ENCODE results near the gene BRI3.
A peak's percentile ranks its signal among the peaks of the same experiment; 100 is the strongest.

The BRI3 gene

GRCh38 chr7:98265841-98266271 is 15.6 kb upstream of the BRI3 start:
- H3K4me2 ChIP-seq: no peak overlapping the region
- no peaks in the 10 kb centered on the region for H3K27me3 ChIP-seq (ENCODE audit: insufficient read depth, low read depth)
- H3K27ac ChIP-seq: no peak overlapping the region

DNA sequence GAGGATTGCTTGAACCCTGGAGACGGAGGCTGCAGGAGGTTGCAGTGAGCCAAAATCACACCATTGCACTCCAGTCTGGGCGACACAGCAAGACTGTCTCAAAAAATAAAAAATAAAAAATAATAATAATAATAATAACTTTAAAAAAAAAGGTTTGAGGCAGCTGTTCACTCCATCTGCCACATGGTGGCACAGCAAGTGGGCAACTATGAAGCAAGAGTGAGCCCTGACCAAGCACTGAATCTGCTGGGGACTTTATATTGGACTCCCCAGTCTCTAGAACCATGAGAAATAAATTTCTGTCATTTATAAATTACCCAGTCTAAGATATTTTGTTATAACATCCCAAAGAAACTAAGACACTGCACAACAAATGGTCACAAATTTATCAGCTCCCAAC is 14.6 kb upstream of the BRI3 start:
- no peaks in the 10 kb centered on the region for H3K79me2 ChIP-seq (ENCODE audit: insufficient read depth, low read depth)
- H3K4me2 ChIP-seq: no peak overlapping the region
- H3K4me1 ChIP-seq (ENCODE audit: low read depth, poor library complexity, severe bottlenecking): no peaks in the 10 kb centered on the region
- no peak overlapping the region for H2AFZ ChIP-seq (ENCODE audit: low read depth)
- no peak overlapping the region for H3K4me3 ChIP-seq (IDR thresholded peaks at IDR 0.05; ENCODE audit: insufficient read depth, low read depth, low read length)
- peak; percentile 36; the same call in 1 of the 2 replicates for TF ChIP-seq CTCF (conservative IDR thresholded peaks at IDR 0.05; ENCODE audit: low read depth, low read length)
- no peaks in the 10 kb centered on the region for H3K36me3 ChIP-seq (ENCODE audit: insufficient read depth)
- H4K20me1 ChIP-seq (ENCODE audit: insufficient read depth): no peaks in the 10 kb centered on the region
- H3K27ac ChIP-seq: no peak overlapping the region
- H3K27me3 ChIP-seq (ENCODE audit: insufficient read depth, low read depth): no peaks in the 10 kb centered on the region
- H3K9ac ChIP-seq: no peak overlapping the region

More at GRCh38 chr7:98265841-98266271, 15.6 kb upstream of the BRI3 start:
- Histone ChIP-seq H4K20me1 (ENCODE audit: insufficient read depth) (no peaks in the 10 kb centered on the region), H2AFZ (ENCODE audit: low read depth) (no peak overlapping the region), H3K4me1 (ENCODE audit: low read depth, poor library complexity, severe bottlenecking) (no peaks in the 10 kb centered on the region), H3K36me3 (ENCODE audit: insufficient read depth) (no peaks in the 10 kb centered on the region), H3K9ac (no peak overlapping the region), H3K79me2 (ENCODE audit: insufficient read depth, low read depth) (no peaks in the 10 kb centered on the region), H3K4me3 (IDR thresholded peaks at IDR 0.05; ENCODE audit: insufficient read depth, low read depth, low read length) (no peak overlapping the region)
- no peak for TF ChIP-seq CTCF (conservative IDR thresholded peaks at IDR 0.05; ENCODE audit: low read depth, low read length)

GRCh38 chr7:98267303-98267702 is 14.2 kb upstream of the BRI3 start:
- no peak for TF ChIP-seq CTCF (conservative IDR thresholded peaks at IDR 0.05; ENCODE audit: low read depth, low read length)
- H3K27ac ChIP-seq: no peak overlapping the region
- H3K4me2 ChIP-seq: no peak overlapping the region
- no peak overlapping the region for H2AFZ ChIP-seq (ENCODE audit: low read depth)
- H3K4me3 ChIP-seq (IDR thresholded peaks at IDR 0.05; ENCODE audit: insufficient read depth, low read depth, low read length): no peak overlapping the region
- H4K20me1 ChIP-seq (ENCODE audit: insufficient read depth): no peaks in the 10 kb centered on the region
- no peaks in the 10 kb centered on the region for H3K79me2 ChIP-seq (ENCODE audit: insufficient read depth, low read depth)
- H3K36me3 ChIP-seq (ENCODE audit: insufficient read depth): no peaks in the 10 kb centered on the region
- H3K9ac ChIP-seq: no peak overlapping the region
- H3K4me1 ChIP-seq (ENCODE audit: low read depth, poor library complexity, severe bottlenecking): no peaks in the 10 kb centered on the region
- no peaks in the 10 kb centered on the region for H3K27me3 ChIP-seq (ENCODE audit: insufficient read depth, low read depth)

DNA sequence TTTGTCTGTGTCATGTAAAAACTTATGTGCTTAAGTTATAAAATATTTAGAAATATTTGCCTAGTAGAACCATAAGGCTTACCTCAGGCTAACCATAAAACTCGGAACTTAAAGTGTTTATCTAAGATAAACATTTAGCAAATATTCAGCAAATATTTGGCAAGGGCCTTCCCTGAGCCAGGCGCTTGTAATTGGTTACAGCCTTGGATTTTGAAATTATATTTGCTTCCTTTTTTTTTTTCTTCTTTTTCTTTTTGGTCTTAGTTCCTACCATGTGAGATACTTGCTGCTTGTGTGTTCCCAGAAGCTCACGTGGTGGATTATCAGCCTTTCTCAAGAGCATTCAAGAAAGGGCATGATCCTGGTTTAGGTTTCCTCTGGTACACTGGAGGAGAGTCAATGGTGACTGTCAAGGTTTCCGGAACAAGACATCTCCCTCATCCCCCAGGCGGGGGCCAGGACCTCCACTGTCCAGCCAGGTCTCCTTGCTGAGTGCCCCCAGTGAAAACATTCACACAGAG is 5.2 kb upstream of the BRI3 start:
- Histone ChIP-seq H2AFZ (ENCODE audit: low read depth) (no peak overlapping the region), H3K4me2 (no peak overlapping the region), H3K4me3 (IDR thresholded peaks at IDR 0.05; ENCODE audit: insufficient read depth, low read depth, low read length) (no peak overlapping the region), H4K20me1 (ENCODE audit: insufficient read depth) (no peaks in the 10 kb centered on the region), H3K4me1 (ENCODE audit: low read depth, poor library complexity, severe bottlenecking) (peaks cover 6% of the 10 kb centered on the region), H3K9ac (no peak overlapping the region), H3K27me3 (ENCODE audit: insufficient read depth, low read depth) (no peaks in the 10 kb centered on the region), H3K27ac (no peak overlapping the region), H3K36me3 (ENCODE audit: insufficient read depth) (no peaks in the 10 kb centered on the region), H3K79me2 (ENCODE audit: insufficient read depth, low read depth) (no peaks in the 10 kb centered on the region)
- no peak for TF ChIP-seq CTCF (conservative IDR thresholded peaks at IDR 0.05; ENCODE audit: low read depth, low read length)

Data from KMS-11 (cell line).